Parathyroid adenoma (tissue), 2 donors: ENCODE results near the gene IBA57.
A peak's percentile ranks its signal among the peaks of the same experiment; 100 is the strongest.

Experiments
- H2AFZ ChIP-seq: fragments of 300-600 bp; sonication (generic); one replicate; pipeline ENCODE4 v1.7.0; 2017; ENCODE audit warnings: antibody characterized with exemption, mild to moderate bottlenecking
- H3K27ac ChIP-seq: fragments of 300-600 bp; sonication (generic); one replicate; pipeline ENCODE4 v1.7.0; 2017
- H3K27me3 ChIP-seq: fragments of 300-600 bp; sonication (generic); one replicate; pipeline ENCODE4 v1.7.0; 2017; ENCODE audit warnings: low read length; ENCODE audit not compliant: control insufficient read depth, insufficient read depth
- H3K36me3 ChIP-seq: fragments of 300-600 bp; sonication (generic); one replicate; pipeline ENCODE4 v1.7.0; 2017; ENCODE audit warnings: low read length; ENCODE audit not compliant: control insufficient read depth, insufficient read depth
- H3K4me1 ChIP-seq: fragments of 300-600 bp; sonication (generic); one replicate; pipeline ENCODE4 v1.7.0; 2017; ENCODE audit warnings: control low read depth
- H3K4me2 ChIP-seq: fragments of 300-600 bp; sonication (generic); one replicate; pipeline ENCODE4 v1.7.0; 2017; ENCODE audit warnings: low read length
- H3K4me3 ChIP-seq: fragments of 300-600 bp; sonication (generic); one replicate; pipeline ENCODE4 v1.7.0; 2017; ENCODE audit warnings: low read depth, low read length
- H3K79me2 ChIP-seq: fragments of 300-600 bp; sonication (generic); one replicate; pipeline ENCODE4 v1.7.0; 2017; ENCODE audit warnings: control low read depth
- H3K9ac ChIP-seq: fragments of 300-600 bp; sonication (generic); one replicate; pipeline ENCODE4 v1.7.0; 2017; ENCODE audit warnings: mild to moderate bottlenecking
- H3K9me3 ChIP-seq: fragments of 300-600 bp; sonication (generic); one replicate; pipeline ENCODE4 v1.7.0; 2017; ENCODE audit warnings: low read length; ENCODE audit not compliant: control insufficient read depth
- CTCF ChIP-seq: fragments of 300-600 bp; sonication (generic); IDR thresholded peaks from one replicate; pipeline ENCODE4 v1.7.0; 2017; ENCODE audit warnings: antibody characterized with exemption, mild to moderate bottlenecking
- donor health status: primary hyperparathyroidism.

Gene IBA57

GRCh38 chr1:228177183-228177475 is 11.5 kb downstream of the IBA57 start:
- H3K4me3 ChIP-seq, result no peak overlapping the region
- H3K27me3 ChIP-seq, result no peaks in the 10 kb centered on the region
- no peak overlapping the region for H3K4me2 ChIP-seq
- no peak for TF ChIP-seq CTCF
- no peak overlapping the region for H3K27ac ChIP-seq
- H3K9me3 ChIP-seq, result no peaks in the 10 kb centered on the region
- H3K9ac ChIP-seq, result no peak overlapping the region
- H3K79me2 ChIP-seq, result no peaks in the 10 kb centered on the region
- H2AFZ ChIP-seq, result no peak overlapping the region
- peaks cover 3% of the 10 kb centered on the region for H3K4me1 ChIP-seq
- no peaks in the 10 kb centered on the region for H3K36me3 ChIP-seq

- H3K9ac ChIP-seq, result no peak overlapping the region
- H3K9me3 ChIP-seq, result no peaks in the 10 kb centered on the region
- H3K27me3 ChIP-seq, result no peaks in the 10 kb centered on the region
- no peak overlapping the region for H3K4me2 ChIP-seq
- H3K4me3 ChIP-seq, result no peak overlapping the region
- no peak overlapping the region for H2AFZ ChIP-seq
- peaks cover 3% of the 10 kb centered on the region for H3K4me1 ChIP-seq
- peak overlapping the region; percentile 49 for H3K27ac ChIP-seq
- H3K36me3 ChIP-seq, result no peaks in the 10 kb centered on the region
- no peak for TF ChIP-seq CTCF
- no peaks in the 10 kb centered on the region for H3K79me2 ChIP-seq
These were observed 12.4 kb downstream of the IBA57 start for GRCh38 chr1:228177721-228178710.

GRCh38 chr1:228178737-228179684 is 13.4 kb downstream of the IBA57 start:
- H3K9me3 ChIP-seq, result no peaks in the 10 kb centered on the region
- H3K36me3 ChIP-seq, result no peaks in the 10 kb centered on the region
- peaks cover 3% of the 10 kb centered on the region for H3K4me1 ChIP-seq
- peak overlapping the region; percentile 49 for H3K27ac ChIP-seq
- no peak for TF ChIP-seq CTCF
- H3K4me3 ChIP-seq, result no peak overlapping the region
- H3K4me2 ChIP-seq, result no peak overlapping the region
- H3K79me2 ChIP-seq, result no peaks in the 10 kb centered on the region
- no peaks in the 10 kb centered on the region for H3K27me3 ChIP-seq
- no peak overlapping the region for H3K9ac ChIP-seq
- peak overlapping the region; percentile 57 for H2AFZ ChIP-seq

GRCh38 chr1:228180271-228180958 is 14.8 kb downstream of the IBA57 start:
- Histone ChIP-seq H3K4me3 (no peak overlapping the region), H2AFZ (no peak overlapping the region), H3K9ac (no peak overlapping the region), H3K4me2 (no peak overlapping the region), H3K27ac (no peak overlapping the region), H3K36me3 (no peaks in the 10 kb centered on the region), H3K9me3 (no peaks in the 10 kb centered on the region), H3K79me2 (no peaks in the 10 kb centered on the region), H3K27me3 (no peaks in the 10 kb centered on the region), H3K4me1 (peaks cover 3% of the 10 kb centered on the region)
- no peak for TF ChIP-seq CTCF
